Neural cell (in vitro differentiated cells): ENCODE data around the gene ETV3L. TPM values are rescaled to one million over a fixed set of nuclear protein-coding genes. Genes with fewer than 3 reads are reported as not detected.

Experiments used
- H2AFZ ChIP-seq: fragments of 200-600, 300-800 bp; sonication (generic), shearing (Covaris generic); 2 replicates; pipeline ENCODE4 v1.6.0; 2014; ENCODE audit warnings: low read depth, mild to moderate bottlenecking, antibody characterized with exemption, low read length, moderate library complexity
- H3F3A ChIP-seq: fragments of 200-600 bp; shearing (Covaris generic); 2 replicates; pipeline ENCODE4 v1.6.1; 2016; ENCODE audit warnings: mild to moderate bottlenecking, moderate library complexity, mixed read lengths, antibody characterized with exemption, low read length; ENCODE audit not compliant: insufficient read depth, poor library complexity, severe bottlenecking
- H3K27ac ChIP-seq: fragments of 200-600, 300-800 bp; sonication (generic), shearing (Covaris generic); 2 replicates; pipeline ENCODE4 v1.5.1; 2014; ENCODE audit warnings: mild to moderate bottlenecking, low read length, moderate library complexity
- H3K27me3 ChIP-seq: fragments of 300-800, 200-600 bp; sonication (generic), shearing (Covaris generic); 2 replicates; pipeline ENCODE4 v1.6.0; 2014; ENCODE audit warnings: mild to moderate bottlenecking, low read depth, low read length, moderate library complexity; ENCODE audit not compliant: insufficient read depth
- H3K36me3 ChIP-seq: fragments of 300-800, 200-600 bp; sonication (generic), shearing (Covaris generic); 2 replicates; pipeline ENCODE4 v1.5.1; 2014; ENCODE audit warnings: mild to moderate bottlenecking, antibody characterized with exemption, low read length, moderate library complexity; ENCODE audit not compliant: insufficient read depth
- H3K4me2 ChIP-seq: fragments of 300-800, 200-600 bp; sonication (generic), shearing (Covaris generic); 2 replicates; pipeline ENCODE4 v1.6.0; 2014; ENCODE audit warnings: mild to moderate bottlenecking, low read length
- H3K4me3 ChIP-seq: fragments of 300-800, 200-600 bp; sonication (generic), shearing (Covaris generic); 2 replicates; pipeline ENCODE4 v1.5.1; 2014; ENCODE audit warnings: mild to moderate bottlenecking, low read length, moderate library complexity
- H3K79me2 ChIP-seq: fragments of 200-600 bp; shearing (Covaris generic); replicated peaks from 2 replicates; pipeline ENCODE4 v1.6.0; 2014; ENCODE audit warnings: mild to moderate bottlenecking, low read length, moderate library complexity; ENCODE audit not compliant: insufficient read depth
- H3K9ac ChIP-seq: fragments of 300-800, 200-600 bp; sonication (generic), shearing (Covaris generic); 2 replicates; pipeline ENCODE4 v1.6.1; 2016; ENCODE audit warnings: mild to moderate bottlenecking, low read length, mixed read lengths
- H3K9me2 ChIP-seq: fragments of 200-600 bp; shearing (Covaris generic); 2 replicates; pipeline ENCODE4 v1.6.1; 2016; ENCODE audit warnings: mild to moderate bottlenecking, low read length, mixed read lengths; ENCODE audit not compliant: insufficient read depth
- H3K9me3 ChIP-seq: fragments of 200-600, 300-800 bp; sonication (generic), shearing (Covaris generic); 2 replicates; pipeline ENCODE4 v1.6.1; 2016; ENCODE audit warnings: mild to moderate bottlenecking, mixed run types, low read length, moderate library complexity, mixed read lengths
- H4K20me1 ChIP-seq: fragments of 200-600 bp; shearing (Covaris generic); 2 replicates; pipeline ENCODE4 v1.6.1; 2016; ENCODE audit warnings: mild to moderate bottlenecking, mixed run types; ENCODE audit not compliant: insufficient read depth
- EZH2 ChIP-seq: fragments of 200-600, 300-800 bp; shearing (Covaris generic), sonication (generic); IDR thresholded peaks from 2 replicates; pipeline ENCODE4 v1.6.1; 2014; ENCODE audit warnings: antibody characterized with exemption, low read length, borderline replicate concordance, mild to moderate bottlenecking; ENCODE audit not compliant: insufficient read depth, poor library complexity, severe bottlenecking
- MXI1 ChIP-seq: fragments of 450-650 bp; conservative IDR thresholded peaks from 2 replicates; pipeline ENCODE4 v1.6.1; 2014; ENCODE audit warnings: antibody characterized with exemption, mild to moderate bottlenecking; ENCODE audit not compliant: poor library complexity, severe bottlenecking
- POLR2AphosphoS5 ChIP-seq: IDR thresholded peaks from 2 replicates; pipeline ENCODE4 v1.6.1; 2012
- RAD21 ChIP-seq: fragments of 450-650 bp; conservative IDR thresholded peaks from 2 replicates; pipeline ENCODE4 v1.6.1; 2014; ENCODE audit warnings: antibody characterized with exemption, mild to moderate bottlenecking, moderate library complexity
- SMC3 ChIP-seq: fragments of 450-650 bp; conservative IDR thresholded peaks from 2 replicates; pipeline ENCODE4 v1.6.1; 2014; ENCODE audit warnings: antibody characterized with exemption, mild to moderate bottlenecking, moderate library complexity; ENCODE audit not compliant: poor library complexity
- TAF1 ChIP-seq: IDR thresholded peaks from 2 replicates; pipeline ENCODE4 v1.6.1; 2012; ENCODE audit warnings: low read depth
- polyA plus RNA-seq: library from polyadenylated mRNA; depleted of rRNA; stranded (reverse); fragments of >200 nt; gene quantifications from 2 replicates; pipeline ENCODE4 v1.2.3, GENCODE V29; 2014
- TF ChIP-seq, protein P1 (sequence below): fragments of 450-650 bp; IDR thresholded peaks from 2 replicates; pipeline ENCODE4 v1.5.1; 2014; ENCODE audit warnings: antibody characterized with exemption, mild to moderate bottlenecking, moderate library complexity; ENCODE audit not compliant: poor library complexity, severe bottlenecking
- TF ChIP-seq, protein P2 (sequence below): IDR thresholded peaks from 2 replicates; pipeline ENCODE4 v1.6.1; 2012; ENCODE audit warnings: borderline replicate concordance

ETV3L gene
- polyA plus RNA-seq, 1 donor from 2014 or later, result not detected

DNA sequence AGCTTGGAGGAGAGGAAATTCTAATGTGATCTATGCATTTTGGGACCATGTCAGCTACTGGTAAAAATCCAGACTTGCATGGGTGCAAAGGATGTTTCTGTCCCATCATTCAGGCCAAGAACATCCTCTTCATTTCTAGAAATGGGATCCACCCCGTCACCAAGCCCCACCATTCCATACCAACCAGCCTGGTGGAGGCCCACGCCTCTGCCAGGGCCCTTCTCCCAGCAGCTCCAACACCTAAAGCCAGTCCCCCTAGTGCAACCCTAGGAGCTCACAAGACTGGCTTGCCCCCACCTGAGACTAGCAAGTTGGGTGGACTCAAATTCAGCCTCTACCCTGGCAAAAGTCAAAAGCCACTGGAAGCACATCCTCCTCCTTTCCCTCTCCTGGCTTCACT is 55.9 kb downstream of the ETV3L start:
- Histone ChIP-seq H3K79me2 (peaks cover 59% of the 10 kb centered on the region), H2AFZ (no peak overlapping the region), H3K27me3 (no peaks in the 10 kb centered on the region), H3K4me2 (peak overlapping the region; percentile 79), H4K20me1 (peaks cover 4% of the 10 kb centered on the region), H3K9ac (peak overlapping the region; percentile 90), H3F3A (no peaks in the 10 kb centered on the region), H3K4me3 (peak overlapping the region; percentile 82), H3K27ac (no peak overlapping the region), H3K36me3 (no peaks in the 10 kb centered on the region), H3K9me3 (no peaks in the 10 kb centered on the region), H3K9me2 (no peaks in the 10 kb centered on the region)
- no peak for TF ChIP-seq SMC3
- TF ChIP-seq, protein P1, sequence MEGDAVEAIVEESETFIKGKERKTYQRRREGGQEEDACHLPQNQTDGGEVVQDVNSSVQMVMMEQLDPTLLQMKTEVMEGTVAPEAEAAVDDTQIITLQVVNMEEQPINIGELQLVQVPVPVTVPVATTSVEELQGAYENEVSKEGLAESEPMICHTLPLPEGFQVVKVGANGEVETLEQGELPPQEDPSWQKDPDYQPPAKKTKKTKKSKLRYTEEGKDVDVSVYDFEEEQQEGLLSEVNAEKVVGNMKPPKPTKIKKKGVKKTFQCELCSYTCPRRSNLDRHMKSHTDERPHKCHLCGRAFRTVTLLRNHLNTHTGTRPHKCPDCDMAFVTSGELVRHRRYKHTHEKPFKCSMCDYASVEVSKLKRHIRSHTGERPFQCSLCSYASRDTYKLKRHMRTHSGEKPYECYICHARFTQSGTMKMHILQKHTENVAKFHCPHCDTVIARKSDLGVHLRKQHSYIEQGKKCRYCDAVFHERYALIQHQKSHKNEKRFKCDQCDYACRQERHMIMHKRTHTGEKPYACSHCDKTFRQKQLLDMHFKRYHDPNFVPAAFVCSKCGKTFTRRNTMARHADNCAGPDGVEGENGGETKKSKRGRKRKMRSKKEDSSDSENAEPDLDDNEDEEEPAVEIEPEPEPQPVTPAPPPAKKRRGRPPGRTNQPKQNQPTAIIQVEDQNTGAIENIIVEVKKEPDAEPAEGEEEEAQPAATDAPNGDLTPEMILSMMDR, result no peak
- no peak for TF ChIP-seq EZH2

DNA sequence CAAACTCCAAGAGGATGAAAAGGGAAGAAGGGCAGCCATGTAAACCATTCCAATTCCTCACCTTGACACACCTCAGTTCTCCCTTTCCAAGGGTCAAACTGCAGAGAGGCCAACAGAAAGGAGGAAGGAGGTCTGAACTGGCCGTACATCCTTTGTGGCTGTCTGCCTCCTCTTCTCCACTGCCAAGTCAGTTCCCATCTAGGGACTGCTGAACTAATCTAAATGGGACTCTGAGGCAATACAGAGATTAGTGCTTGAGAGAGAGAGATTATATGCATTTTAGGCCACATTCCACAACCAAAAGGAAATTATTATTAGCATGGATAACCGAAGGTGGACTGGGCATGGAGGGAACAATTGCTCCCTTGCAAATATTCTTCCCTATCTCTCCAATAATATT is 56.8 kb downstream of the ETV3L start:
- Histone ChIP-seq H3K27ac (no peak overlapping the region), H3K4me2 (peak overlapping the region; percentile 79), H3K4me3 (peak overlapping the region; percentile 82), H2AFZ (no peak overlapping the region), H3F3A (no peaks in the 10 kb centered on the region), H3K9me2 (no peaks in the 10 kb centered on the region), H4K20me1 (peaks cover 4% of the 10 kb centered on the region), H3K27me3 (no peaks in the 10 kb centered on the region), H3K36me3 (no peaks in the 10 kb centered on the region), H3K9me3 (no peaks in the 10 kb centered on the region), H3K9ac (no peak overlapping the region), H3K79me2 (peaks cover 65% of the 10 kb centered on the region)
- no peak for TF ChIP-seq MXI1
- TF ChIP-seq, protein P2, sequence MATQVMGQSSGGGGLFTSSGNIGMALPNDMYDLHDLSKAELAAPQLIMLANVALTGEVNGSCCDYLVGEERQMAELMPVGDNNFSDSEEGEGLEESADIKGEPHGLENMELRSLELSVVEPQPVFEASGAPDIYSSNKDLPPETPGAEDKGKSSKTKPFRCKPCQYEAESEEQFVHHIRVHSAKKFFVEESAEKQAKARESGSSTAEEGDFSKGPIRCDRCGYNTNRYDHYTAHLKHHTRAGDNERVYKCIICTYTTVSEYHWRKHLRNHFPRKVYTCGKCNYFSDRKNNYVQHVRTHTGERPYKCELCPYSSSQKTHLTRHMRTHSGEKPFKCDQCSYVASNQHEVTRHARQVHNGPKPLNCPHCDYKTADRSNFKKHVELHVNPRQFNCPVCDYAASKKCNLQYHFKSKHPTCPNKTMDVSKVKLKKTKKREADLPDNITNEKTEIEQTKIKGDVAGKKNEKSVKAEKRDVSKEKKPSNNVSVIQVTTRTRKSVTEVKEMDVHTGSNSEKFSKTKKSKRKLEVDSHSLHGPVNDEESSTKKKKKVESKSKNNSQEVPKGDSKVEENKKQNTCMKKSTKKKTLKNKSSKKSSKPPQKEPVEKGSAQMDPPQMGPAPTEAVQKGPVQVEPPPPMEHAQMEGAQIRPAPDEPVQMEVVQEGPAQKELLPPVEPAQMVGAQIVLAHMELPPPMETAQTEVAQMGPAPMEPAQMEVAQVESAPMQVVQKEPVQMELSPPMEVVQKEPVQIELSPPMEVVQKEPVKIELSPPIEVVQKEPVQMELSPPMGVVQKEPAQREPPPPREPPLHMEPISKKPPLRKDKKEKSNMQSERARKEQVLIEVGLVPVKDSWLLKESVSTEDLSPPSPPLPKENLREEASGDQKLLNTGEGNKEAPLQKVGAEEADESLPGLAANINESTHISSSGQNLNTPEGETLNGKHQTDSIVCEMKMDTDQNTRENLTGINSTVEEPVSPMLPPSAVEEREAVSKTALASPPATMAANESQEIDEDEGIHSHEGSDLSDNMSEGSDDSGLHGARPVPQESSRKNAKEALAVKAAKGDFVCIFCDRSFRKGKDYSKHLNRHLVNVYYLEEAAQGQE, result no peak
- no peak for TF ChIP-seq SMC3
- no peak for TF ChIP-seq POLR2AphosphoS5
- no peak for TF ChIP-seq TAF1
- TF ChIP-seq, protein P1, result no peak
- no peak for TF ChIP-seq EZH2
- no peak for TF ChIP-seq RAD21

Other genes with a start within 250 kb of the ETV3L start
- 2.7 and 3.0 TPM in 2 replicates for gene INSRR, start 240.7 kb downstream of the ETV3L start, polyA plus RNA-seq
- gene NTRK1, start 238.9 kb downstream of the ETV3L start, polyA plus RNA-seq, result 4.9 and 7.7 TPM in 2 replicates
- gene PEAR1, start 206.1 kb downstream of the ETV3L start, polyA plus RNA-seq, result not detected in 2 replicates
- not detected in 2 replicates for gene LRRC71, start 179.2 kb downstream of the ETV3L start, polyA plus RNA-seq
- 33.2 and 42.8 TPM in 2 replicates for gene ARHGEF11, start 54.1 kb downstream of the ETV3L start, polyA plus RNA-seq
- 7.6 and 9.9 TPM in 2 replicates for gene ETV3, start 38.6 kb upstream of the ETV3L start, polyA plus RNA-seq